ENCODE results near the gene CACHD1.

The CACHD1 gene

DNA sequence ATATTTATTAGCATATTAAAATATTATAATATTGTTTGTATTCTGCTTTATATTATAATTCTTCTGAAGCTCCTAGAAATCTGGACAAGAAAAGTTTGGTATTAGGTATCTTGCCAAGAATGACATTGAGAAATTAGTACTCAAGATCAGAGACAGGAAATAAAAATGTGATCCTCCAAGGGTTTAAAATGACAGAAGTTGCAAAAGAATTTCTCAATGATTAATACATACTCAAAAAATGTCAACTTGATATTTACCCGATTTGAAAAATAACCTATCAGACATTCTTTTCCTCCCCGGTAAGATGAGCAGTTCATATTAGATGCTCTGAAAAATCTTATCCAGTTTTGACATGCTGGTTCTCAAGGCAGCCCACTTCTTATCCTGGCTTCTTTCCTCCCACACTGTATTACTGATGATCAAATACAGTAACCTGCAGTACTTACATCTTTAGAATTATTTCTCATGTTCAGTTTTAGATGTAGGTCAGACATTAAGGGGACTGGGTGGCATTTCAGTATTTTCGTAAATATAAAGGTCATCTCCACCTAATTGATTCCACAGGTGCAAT lies 55.3 kb downstream of the CACHD1 start:
- DNase-seq = no peak

DNA sequence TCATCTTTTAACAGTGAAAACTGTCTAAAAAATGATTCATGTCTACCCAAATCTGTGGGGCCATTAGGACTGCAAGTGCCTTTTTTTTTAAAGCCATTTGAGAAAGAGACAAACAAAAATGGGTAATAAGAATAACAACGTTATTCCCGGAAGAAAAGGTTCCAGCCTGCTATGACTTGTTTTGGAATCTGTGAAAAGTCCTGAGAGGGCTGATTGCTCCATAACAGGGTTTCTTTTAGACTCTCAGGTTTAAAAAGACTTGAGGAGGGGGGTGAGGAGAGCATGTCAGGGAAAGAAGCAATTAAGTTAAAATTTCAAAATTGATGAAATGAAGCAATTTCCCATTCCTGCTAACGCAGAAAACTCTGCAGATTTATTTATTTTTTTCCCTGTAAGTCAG lies 56.4 kb downstream of the CACHD1 start:
- DNase-seq = no peak

DNA sequence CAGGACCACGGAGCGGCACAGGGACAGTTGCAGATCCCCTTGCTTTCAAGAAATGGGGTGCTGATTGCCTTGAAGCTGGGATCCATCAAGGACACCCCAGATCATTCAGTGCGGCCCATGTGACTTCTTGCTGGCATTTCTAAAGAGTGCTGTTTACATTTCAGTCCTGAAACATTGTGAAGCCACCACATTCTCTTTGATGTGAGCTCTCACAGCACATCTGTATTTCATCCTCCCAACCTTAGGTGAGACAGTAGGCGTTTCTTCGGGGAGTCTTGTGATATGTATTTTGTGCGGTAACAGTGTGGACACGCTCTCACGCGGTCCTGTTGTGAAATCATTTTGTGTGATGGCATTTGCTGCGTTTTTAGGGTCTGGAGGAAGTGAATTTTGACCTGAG lies 57.2 kb downstream of the CACHD1 start:
- DNase-seq = no peak

DNA sequence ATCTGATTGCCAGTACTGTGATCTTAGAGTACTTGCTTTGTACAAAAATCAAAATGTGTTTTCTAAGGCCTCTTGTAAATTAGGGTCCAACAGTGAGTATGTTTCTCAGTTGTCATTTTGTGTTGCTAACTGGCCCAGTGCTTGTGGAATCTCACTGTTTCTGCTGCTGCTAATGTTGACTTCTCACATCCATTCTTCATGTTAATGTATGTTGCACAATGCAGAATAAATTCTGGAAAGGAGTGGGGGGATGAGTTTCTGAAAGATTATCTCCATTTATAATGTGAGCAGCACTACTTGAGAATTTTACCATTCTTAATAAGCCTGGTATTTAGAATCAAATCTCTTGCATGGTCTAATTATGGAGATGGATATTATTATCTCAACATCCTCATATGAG lies 57.9 kb downstream of the CACHD1 start:
- DNase-seq = no peak

DNA sequence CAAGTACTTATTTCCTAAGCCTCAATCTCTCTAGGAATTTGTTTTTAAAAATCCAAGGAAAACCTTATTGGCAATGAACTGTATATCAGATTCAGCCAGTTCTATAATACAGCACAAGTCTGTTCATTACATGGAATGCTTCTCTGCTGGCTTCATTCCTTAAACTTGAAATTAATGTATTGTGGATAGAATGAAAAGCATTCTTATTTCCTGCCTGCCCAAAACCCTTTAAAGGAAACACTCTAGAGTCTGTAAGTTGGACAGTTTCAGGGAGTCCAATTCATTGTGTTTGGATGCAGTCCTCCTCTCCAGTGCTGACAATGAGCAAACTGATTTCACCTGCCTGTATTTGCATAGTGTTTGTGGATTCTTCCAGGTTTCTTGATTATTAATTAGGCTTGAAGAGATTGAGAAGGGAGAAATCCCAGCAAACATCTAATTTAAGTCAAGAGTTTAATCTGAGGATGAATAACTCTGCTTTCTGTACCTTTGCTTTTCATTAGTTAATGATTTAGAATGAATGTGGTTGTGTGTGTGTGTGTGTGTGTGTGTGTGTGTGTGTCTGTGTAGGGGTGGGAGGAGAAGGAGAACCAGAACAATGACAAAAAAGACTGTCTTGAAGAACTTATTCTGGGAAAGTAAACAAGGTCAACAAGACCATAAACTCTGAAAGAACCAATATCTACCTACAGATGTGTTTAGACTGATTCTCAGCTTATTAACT lies 61.2 kb downstream of the CACHD1 start:
- DNase-seq = no peak

DNA sequence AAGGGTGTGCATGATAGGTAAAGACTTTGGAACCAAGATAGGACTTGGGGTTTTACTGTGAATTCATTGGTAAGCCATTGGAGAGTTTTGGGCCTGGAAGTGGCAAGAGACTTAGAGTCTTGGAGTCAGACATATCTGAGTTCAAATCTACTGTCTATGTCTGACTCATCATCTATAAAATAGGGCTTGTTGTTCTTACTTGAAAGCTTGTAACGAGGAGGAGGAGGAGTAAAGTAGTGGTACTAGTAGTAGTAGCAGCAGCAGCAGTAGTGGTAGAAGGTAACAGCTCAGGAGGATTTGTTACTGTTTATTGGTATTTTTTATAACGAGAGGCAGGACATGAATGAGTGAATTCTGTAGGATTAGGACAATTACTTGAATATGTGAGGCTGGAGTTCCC lies 62.7 kb downstream of the CACHD1 start:
- DNase-seq = no peak

DNA sequence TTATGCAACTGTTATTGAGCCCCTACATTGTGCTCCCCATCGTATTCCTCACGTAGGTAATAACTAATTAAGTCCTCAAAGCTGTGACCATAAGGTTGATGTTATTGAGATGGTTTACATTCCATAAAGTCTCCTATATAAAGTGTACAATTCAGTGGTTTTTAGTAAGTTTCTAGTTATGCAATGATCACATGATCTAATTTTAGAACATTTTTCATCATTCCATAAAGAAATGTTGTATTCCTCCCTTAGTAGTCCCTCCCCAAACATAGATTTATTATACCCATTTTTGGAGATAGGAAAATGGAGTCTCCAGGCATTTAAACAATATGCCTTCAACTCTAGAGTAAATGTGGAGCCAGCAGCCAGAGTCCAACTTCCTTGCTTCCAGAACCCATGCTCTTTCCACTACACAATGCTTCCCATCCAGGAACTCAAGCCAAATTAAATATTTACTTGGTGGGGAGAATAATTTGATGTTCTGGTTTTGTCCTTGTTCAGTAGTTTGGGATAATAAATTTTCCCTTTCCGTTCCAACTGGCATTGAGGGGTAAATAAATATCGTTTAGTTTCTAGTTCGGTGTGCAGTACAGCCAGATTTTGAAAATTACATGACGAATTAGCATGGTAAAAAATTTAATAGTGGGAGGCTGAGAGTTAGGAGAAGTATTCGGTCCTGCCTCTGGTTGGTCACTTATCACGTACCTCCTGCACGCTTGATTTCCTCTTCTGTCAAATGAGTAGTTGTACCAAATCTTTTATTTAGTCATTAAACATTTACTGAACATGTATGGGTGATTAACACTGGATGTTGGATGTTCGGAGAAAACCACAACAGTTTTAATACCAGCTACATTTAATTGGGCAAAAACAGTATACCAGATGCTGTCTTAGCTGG lies 66.3 kb downstream of the CACHD1 start:
- DNase-seq = no peak

DNA sequence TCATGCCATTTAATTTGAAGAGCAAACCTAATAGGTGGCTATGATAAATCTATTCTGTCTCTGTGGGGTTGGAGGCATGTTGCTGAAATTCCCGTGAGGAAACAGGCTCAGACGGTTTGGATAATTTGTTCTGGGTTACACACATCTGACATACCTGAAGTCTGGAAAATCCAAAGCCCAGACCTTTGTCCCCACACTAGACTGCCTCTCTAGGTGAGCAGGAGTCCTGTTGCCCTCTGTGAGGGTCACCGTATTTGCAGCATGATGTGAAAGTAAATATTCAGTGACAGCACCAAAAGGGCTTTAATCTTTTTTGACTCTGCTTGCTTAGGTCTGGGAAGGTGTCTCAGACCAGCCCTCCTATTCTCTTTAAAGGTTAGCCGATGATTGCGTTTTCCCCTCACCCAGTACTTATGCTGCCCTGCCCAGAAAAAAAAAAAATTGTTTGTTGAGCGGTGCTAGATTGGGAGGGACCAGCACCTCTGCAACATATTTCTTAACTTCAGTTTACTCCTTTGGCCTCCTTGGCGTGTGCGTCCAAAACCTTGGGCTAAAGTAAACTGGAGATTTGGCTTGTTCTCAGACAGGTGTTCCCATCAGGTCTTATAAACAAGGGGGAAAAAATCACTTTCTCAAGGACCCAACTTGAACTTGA lies 67.0 kb downstream of the CACHD1 start:
- DNase-seq = no peak

DNA sequence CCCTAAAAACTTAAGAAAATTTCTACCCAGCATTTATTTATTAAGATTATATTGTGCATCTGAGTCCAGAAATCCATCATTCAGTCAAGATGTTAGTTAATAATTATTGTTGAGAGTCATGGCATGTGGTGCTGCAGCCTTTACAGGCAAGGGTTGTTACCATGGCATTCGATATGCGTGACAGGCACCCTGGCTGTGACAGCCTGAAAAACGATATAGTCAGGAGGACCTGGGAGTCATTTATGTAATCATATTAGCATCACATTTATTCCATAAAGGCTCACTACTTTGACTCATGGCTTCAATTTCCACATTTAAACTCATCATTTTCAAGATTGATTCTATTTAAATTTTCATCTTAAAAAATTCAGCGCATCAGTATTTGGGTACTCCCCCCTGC lies 68.0 kb downstream of the CACHD1 start:
- no peak for DNase-seq

DNA sequence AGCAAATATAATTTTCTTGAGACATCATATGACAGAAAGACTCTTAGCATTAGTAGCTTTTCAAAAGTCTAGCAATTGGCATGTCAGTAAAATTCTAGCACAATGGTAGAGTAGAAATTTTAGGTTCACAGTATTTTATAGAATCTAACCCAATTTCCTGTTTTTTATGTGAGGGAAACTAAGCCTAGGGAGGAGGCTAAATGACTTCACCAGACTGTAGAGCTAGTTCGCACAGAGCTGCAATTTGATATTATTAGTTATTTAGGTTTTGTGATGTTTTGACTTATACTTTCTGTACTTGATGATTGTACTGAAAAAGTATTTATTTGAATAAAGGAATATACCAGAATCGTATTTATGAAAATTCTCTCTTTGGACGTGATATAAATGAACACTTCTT lies 68.5 kb downstream of the CACHD1 start:
- no peak for DNase-seq

DNA sequence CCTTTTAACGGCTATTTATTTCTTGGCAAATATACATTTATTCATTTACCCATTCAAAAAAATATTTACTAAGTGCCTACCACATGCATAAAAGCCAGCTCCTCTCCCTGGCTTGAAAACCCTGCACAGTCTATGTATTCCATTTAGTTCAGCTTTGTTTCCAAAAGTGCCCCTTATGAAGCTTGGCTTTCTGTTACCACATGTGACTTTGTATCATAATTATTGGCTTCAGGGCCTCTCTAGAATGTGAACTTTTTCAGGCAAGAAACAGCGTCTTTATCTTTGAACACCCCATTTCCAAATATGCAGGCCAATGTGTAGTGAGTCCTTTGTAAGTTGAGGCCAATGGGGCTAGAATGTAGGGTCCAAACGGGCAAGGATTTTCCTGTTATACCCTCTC lies 69.4 kb downstream of the CACHD1 start:
- DNase-seq = no peak

DNA sequence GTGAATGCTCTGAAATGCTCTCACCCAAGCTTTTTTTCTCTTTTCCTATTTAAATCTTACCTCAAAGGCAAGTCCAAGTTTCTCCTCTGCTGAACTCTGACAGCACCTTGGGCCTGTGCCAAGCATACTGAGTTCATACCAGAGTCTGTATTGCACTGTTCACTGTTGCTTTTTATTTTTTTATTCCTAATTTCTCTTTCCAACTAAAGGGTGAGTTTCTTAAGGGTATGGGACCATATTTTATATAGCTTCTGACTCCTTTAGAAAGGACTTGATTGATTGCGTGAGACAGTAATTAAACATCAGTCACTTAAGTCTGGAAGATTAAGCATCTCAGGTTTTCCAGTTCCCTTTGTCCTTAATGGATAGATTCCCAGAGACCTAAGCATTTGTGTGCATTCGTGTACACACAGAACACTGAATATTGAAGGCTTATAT lies 69.9 kb downstream of the CACHD1 start:
- DNase-seq = no peak

DNA sequence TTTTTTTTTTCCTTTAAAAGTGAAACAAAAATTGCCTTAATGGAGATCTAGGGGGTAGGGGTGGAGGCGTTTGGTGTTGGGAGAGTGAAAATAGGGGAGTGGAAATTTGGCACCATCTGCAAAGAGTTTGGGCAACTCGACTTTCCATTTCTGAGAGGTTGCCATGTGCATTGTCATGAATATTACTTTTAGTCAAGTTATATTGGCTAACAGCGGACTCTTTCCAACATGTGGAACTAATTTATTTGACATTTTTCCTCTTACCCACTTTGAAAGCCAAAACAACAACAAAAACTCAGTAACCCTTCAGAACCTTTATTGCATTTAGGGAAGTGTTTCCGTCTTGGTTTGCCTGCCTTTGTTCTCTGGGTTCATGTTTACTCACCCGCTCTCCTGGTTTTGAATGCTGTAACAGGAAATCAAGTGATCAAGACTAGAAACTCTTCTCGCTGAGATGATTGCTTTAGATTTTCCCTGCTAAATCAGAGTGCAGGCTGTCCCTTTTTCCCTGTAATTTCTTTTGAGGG lies 70.4 kb downstream of the CACHD1 start:
- DNase-seq = no peak

DNA sequence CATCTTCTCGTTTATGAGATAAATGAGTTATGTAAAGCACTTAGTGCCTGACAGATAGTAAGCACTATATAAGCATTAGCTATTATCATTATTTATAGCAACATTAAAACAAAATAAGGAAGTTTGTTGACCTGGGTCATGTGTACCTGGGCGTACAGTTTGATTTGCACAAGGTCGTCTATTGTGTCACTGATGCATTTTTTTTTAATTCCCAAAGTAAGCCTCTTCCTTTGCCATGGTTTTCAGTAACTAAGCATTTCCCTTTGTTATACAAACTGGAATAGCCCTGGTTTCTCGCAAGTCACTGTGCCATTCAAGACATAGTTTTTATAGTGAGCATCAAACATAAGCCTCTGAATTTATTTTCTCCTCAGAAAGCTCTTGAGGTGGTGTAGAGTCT lies 72.2 kb downstream of the CACHD1 start:
- DNase-seq = no peak

DNA sequence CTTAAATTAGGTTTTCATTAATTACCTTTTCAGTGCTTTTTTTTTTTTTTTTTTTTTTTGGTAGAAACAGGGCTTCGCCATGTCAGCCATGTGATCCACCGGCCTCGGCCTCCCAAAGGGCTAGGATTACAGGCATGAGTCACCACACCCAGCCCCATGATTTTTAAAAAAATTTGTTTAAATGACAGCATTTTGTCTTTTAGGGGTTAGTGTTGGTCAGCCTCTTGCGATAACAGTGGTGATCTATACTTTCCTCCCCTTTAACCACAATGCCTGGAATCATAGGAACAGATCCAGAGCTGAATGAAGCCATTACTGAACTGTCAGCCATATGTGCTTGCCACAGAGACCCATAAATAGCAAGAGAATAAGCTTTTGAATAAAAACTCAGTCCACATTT lies 73.9 kb downstream of the CACHD1 start:
- no peak for DNase-seq

DNA sequence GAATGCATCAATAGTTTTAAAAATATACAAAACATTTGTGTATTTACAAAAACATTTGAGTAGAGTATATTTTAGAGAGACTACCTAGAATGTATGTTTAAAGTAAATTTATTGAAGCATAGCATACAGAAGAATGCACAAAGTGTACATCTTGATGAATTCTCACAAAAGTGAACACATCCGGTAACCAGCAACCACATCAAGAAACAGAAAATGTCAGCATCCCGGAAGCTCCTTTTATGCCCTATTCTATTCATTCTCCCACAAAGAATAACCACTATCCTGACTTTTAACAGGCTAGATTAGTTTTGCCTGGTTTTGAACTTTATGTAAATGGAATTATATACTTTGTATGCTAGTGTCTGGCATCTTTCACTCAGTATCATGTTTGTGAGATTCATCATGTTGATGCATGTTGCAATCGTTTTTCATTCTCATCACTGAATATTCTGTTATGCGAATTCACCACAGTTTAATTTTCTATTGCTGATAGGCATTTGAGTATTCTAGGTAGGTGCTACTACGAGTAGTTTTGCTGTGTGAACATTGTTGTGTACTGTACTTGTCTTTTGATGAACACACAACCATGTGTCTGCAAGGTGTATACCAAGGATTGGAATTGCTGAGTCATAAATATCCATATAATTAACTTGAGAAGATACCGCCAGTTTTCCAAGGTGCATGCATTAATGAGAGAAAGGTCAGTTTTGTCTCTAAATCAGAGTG lies 75.4 kb downstream of the CACHD1 start:
- DNase-seq = no peak

DNA sequence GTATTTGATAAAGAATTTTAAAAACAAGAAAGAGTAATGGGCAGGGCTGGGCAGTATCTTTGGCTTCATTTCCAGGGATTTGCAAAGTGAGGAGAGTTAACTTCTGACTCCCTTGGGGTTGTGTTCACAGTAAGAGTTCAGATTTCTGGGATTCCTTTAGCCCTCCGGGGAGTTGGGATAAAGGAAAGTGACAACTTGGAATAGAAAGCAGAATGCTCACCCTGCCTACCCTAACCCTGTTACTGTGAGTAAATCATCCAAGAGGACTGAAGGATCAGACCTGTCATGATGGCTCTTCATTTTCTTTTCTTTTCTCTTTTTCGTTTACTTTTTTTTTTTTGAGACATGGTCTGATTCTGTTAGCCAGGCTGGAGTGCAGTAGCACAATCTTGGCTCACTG lies 76.1 kb downstream of the CACHD1 start:
- DNase-seq = no peak

DNA sequence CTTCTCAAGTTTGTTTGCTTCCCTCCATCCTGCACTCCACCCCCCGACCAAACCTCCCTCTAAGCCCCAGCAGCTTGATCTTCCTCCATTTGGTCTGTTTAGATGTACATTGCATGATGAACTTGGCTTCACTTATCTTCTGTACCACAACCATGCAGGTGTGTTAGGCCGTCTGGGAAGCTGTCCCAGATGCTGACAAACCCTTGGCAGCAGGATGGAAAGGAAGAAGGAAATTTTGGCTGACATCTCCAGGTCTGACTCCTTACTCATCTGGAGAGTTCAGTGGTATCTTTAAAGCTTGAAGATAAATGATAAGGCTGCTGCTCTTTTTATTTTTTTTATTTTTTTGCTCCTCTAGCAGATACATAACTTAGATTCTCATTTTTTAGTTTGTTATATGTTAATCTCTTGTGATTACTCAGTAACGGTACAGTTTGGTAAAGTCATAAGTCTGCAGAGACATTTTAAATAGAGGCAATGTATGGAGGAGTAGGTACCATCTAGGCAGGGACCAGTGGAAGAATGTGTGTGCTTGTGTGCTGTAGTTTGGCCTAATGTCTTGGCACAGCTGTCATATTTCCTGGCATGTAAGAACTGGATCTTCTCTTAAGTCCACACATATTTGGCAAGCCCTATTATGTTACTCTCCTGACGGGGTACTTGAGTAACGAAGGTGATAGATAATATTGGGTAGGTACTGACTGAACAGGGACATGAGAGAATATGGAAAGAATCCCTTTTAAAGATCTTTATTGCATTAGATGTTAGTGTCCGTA lies 79.7 kb downstream of the CACHD1 start:
- DNase-seq = no peak

DNA sequence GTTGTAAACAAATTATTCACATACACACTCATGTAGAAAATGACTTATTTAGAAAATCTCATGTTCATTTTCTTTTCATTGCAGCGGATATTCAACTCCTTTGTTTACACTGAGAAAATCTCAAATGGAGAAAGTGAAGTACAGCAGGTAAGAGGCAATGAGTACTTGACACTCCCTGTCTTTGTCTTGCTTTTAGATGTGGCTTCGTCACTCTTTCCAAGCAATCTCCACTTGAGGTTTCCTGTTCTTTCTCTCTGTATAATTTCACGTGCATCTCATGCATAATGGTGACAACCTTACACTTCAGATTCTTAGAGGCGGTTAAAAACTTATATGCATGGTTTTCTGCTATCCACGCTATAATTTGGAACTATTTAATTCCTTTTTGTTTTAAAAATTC lies 80.6 kb downstream of the CACHD1 start:
- DNase-seq = no peak

DNA sequence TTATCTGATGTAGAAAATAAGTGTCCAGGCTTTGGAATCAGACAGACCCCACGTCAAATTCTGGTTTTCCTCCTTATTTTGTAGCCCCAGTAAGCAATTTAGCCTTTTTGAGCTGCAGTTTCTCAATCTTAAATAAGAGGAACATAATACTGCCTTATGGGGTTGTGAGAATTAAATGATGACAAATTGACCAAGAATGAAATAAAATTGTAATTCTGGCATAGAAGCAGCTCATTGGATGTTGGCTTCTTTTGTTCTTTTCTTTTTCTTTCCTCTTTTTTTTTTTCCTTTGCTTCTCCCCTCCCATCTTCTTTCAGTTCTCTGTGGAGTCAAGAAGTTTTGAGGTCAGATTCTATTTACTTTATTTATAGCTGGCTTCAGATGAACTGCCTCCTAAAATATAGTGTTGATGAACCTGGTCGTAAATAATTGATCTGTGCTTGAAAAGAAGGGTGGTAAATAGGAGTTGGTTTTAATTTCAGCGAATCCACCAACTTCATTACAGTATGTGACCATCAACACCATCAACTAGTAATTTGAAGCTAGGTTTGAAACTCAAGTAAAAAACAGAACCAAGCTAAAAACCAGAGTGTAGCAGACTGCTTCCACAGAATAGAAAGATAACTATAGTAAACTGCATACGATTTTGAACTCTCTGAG lies 81.1 kb downstream of the CACHD1 start:
- DNase-seq = no peak

DNA sequence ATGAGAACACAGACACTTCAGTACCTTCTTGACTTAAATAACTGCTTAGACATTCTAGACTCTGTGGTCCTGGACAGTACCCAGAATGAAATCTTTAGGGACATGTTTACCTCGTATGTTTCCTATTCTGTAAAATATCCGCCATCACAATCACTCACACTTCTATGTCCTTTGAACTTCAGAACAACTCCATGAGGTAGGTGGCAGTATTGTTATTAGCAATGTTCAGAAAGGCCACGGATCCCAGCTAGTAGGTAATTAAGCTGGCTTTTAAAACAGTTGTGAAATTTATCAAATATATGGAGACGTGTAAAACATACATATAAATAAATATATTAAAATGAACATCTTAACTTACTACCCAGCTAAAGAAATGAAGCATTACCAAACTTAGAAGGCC lies 83.4 kb downstream of the CACHD1 start:
- DNase-seq = no peak
